CD14-positive monocyte (primary cell): Measurements from ENCODE around the gene SLC38A5. TPM values are rescaled to one million over a fixed set of nuclear protein-coding genes. Genes with fewer than 3 reads are reported as not detected.

Experiments used
- DNase-seq, 3 donors: peaks; one replicate each; pipeline ENCODE4 v3.0.0-alpha.2; 2011 to 2022
- H2AFZ ChIP-seq: 2 replicates; pipeline ENCODE4 v1.6.0; 2012; ENCODE audit warnings: mild to moderate bottlenecking, low read depth, low read length, inconsistent platforms; ENCODE audit not compliant: insufficient read depth, poor library complexity, severe bottlenecking
- H3K27ac ChIP-seq, 2 donors: 1 replicate in 1 of 2; 2 replicates in 1 of 2; pipeline ENCODE4 v1.5.1; 2012 to 2013; ENCODE audit warnings: low read length in 2 of 2, control low read depth in 1 of 2, inconsistent platforms in 1 of 2, low read depth in 1 of 2, mild to moderate bottlenecking in 1 of 2
- H3K27me3 ChIP-seq, 2 donors: one replicate each; pipeline versions ENCODE4 v1.6.0 to v1.6.1; 2011 to 2013; ENCODE audit warnings: low read length in 2 of 2; ENCODE audit not compliant: control insufficient read depth in 2 of 2, insufficient read depth in 2 of 2
- H3K36me3 ChIP-seq, 2 donors: replicated peaks in 1 of 2; 1 replicate in 1 of 2; 2 replicates in 1 of 2; pipeline versions ENCODE4 v1.5.1 to v1.6.1; 2012 to 2013; ENCODE audit warnings: low read length in 2 of 2, control low read depth in 1 of 2, inconsistent platforms in 1 of 2, mild to moderate bottlenecking in 1 of 2; ENCODE audit not compliant: insufficient read depth in 2 of 2, control insufficient read depth in 1 of 2
- H3K4me1 ChIP-seq, 2 donors: 1 replicate in 1 of 2; 2 replicates in 1 of 2; pipeline versions ENCODE4 v1.5.1 to v1.6.1; 2012 to 2013; ENCODE audit warnings: low read length in 2 of 2, control low read depth in 1 of 2, inconsistent platforms in 1 of 2, mild to moderate bottlenecking in 1 of 2, moderate library complexity in 1 of 2; ENCODE audit not compliant: insufficient read depth in 2 of 2, control insufficient read depth in 1 of 2
- H3K4me2 ChIP-seq: replicated peaks from 2 replicates; pipeline ENCODE3; 2012; ENCODE audit warnings: low read length, moderate library complexity, mild to moderate bottlenecking; ENCODE audit not compliant: poor library complexity, severe bottlenecking; ENCODE audit errors: extremely low read depth
- H3K4me3 ChIP-seq, 3 experiments: fragments of 200-600 bp in 1 of 3; sonication (generic) in 1 of 3; replicated peaks in 1 of 3; 1 replicate in 2 of 3; 2 replicates in 1 of 3; pipeline ENCODE4 v1.5.1; 2011 to 2013; ENCODE audit warnings: low read length in 3 of 3, mild to moderate bottlenecking in 3 of 3, control low read depth in 2 of 3, low read depth in 2 of 3, inconsistent platforms in 1 of 3, moderate library complexity in 1 of 3
- H3K79me2 ChIP-seq: 2 replicates; pipeline ENCODE4 v1.6.0; 2012; ENCODE audit warnings: mild to moderate bottlenecking, control low read depth, inconsistent platforms, low read length, moderate library complexity; ENCODE audit not compliant: insufficient read depth
- H3K9ac ChIP-seq: 2 replicates; pipeline ENCODE4 v1.6.0; 2017; ENCODE audit warnings: low read length, mild to moderate bottlenecking; ENCODE audit not compliant: insufficient read depth, poor library complexity, severe bottlenecking
- H3K9me3 ChIP-seq, 2 donors: replicated peaks in 1 of 2; 1 replicate in 1 of 2; 2 replicates in 1 of 2; pipeline versions ENCODE4 v1.5.1 to v1.6.1; 2012 to 2013; ENCODE audit warnings: low read length in 2 of 2, control low read depth in 1 of 2; ENCODE audit not compliant: control insufficient read depth in 1 of 2, insufficient read depth in 1 of 2
- H4K20me1 ChIP-seq: 2 replicates; pipeline ENCODE4 v1.6.0; 2012; ENCODE audit warnings: mild to moderate bottlenecking, low read length, control low read depth, moderate library complexity; ENCODE audit not compliant: insufficient read depth
- H3K27ac Mint-ChIP-seq, 7 donors: one replicate each; pipeline ENCODE4 v1.8.0; 2020; ENCODE audit warnings: mild to moderate bottlenecking in 7 of 7, mixed read lengths in 7 of 7, moderate library complexity in 6 of 7, inconsistent platforms in 2 of 7
- H3K27me3 Mint-ChIP-seq, 3 donors: one replicate each; pipeline ENCODE4 v1.8.0; 2021 to 2022; ENCODE audit warnings: low read depth in 3 of 3, mild to moderate bottlenecking in 3 of 3, mixed read lengths in 3 of 3, moderate library complexity in 3 of 3, inconsistent platforms in 1 of 3
- H3K36me3 Mint-ChIP-seq, 2 donors: one replicate each; pipeline ENCODE4 v1.8.0; 2020; ENCODE audit warnings: mixed read lengths in 2 of 2, inconsistent platforms in 1 of 2, mild to moderate bottlenecking in 1 of 2
- H3K4me1 Mint-ChIP-seq: one replicate; pipeline ENCODE4 v1.8.0; 2020; ENCODE audit warnings: mild to moderate bottlenecking, mixed read lengths
- H3K4me3 Mint-ChIP-seq, 2 donors: one replicate each; pipeline ENCODE4 v1.8.0; 2020; ENCODE audit warnings: mild to moderate bottlenecking in 2 of 2, mixed read lengths in 2 of 2, moderate library complexity in 1 of 2
- H3K9me3 Mint-ChIP-seq, 7 donors: one replicate each; pipeline ENCODE4 v1.8.0; 2020 to 2022; ENCODE audit warnings: mixed read lengths in 7 of 7, mild to moderate bottlenecking in 6 of 7, moderate library complexity in 6 of 7, inconsistent platforms in 2 of 7
- CTCF ChIP-seq: fragments of 200-600 bp; IDR thresholded peaks from one replicate; pipeline ENCODE4 v1.8.0; 2022; ENCODE audit warnings: antibody characterized with exemption, mild to moderate bottlenecking
- WGBS: methylation state at CpG from one replicate; pipeline ENCODE4 v1.1.5; 2013; ENCODE audit warnings: missing lambda C conversion rate; ENCODE audit not compliant: insufficient coverage; 5-methylcytosine and 5-hydroxymethylcytosine counted together
- intact Hi-C, 2 donors: fragments of 100-400 bp; cut with micrococcal nuclease; formaldehyde crosslinking; loops; one replicate each; pipeline versions ENCODE4 v1.15.0 to v1.15.1; 2023
- polyA plus RNA-seq, 3 donors: library from polyadenylated mRNA; depleted of rRNA in 1 of 3; unstranded in 2 of 3; stranded (reverse) in 1 of 3; fragments of 300-500 nt in 2 of 3; fragments of >200 nt in 1 of 3; fragmentation: Illumina TruSeq in 2 of 3; gene quantifications; 1 replicate in 2 of 3; 2 replicates in 1 of 3; pipeline ENCODE4 v1.2.3, GENCODE V29; 2012 to 2021

Gene SLC38A5
- polyA plus RNA-seq, 3 donors, result 0.60 to 0.94 (median 0.69) TPM

- Mint-ChIP-seq H3K27me3 (peaks cover 0 to 5% (median 2%) of the 10 kb centered on the region in 3 donors), H3K27ac (peak overlapping the region in 1 of 7 donors; percentile 79), H3K36me3 (peaks cover 40 to 46% of the 10 kb centered on the region in 2 donors), H3K4me1 (peaks cover 14% of the 10 kb centered on the region), H3K4me3 (no peak overlapping the region), H3K9me3 (peaks cover 0 to 11% (median 1%) of the 10 kb centered on the region in 7 donors)
- peaks cover 8 to 16% of the 10 kb centered on the region in 2 donors for H3K4me1 ChIP-seq
- peaks cover 22% of the 10 kb centered on the region for H3K79me2 ChIP-seq
- H3K4me2 ChIP-seq, result no peak overlapping the region
- H4K20me1 ChIP-seq, result no peaks in the 10 kb centered on the region
- H3K9ac ChIP-seq, result no peak overlapping the region
- 98% methylated on average over 3 of the region's 3 CpGs for WGBS
- H2AFZ ChIP-seq, result no peak overlapping the region
- H3K27me3 ChIP-seq, result no peaks in the 10 kb centered on the region
- peaks cover 24 to 50% of the 10 kb centered on the region in 2 donors for H3K36me3 ChIP-seq
- no peak for DNase-seq
- intact Hi-C loops, result loop anchor here in 1 of 2 donors (10.0 kb wide), 1 partner anchor 324 kb away; the partner anchor contains the start of gene HDAC6
- no peak overlapping the region for H3K4me3 ChIP-seq
- TF ChIP-seq CTCF, result no peak
- H3K27ac ChIP-seq, result no peak overlapping the region
- H3K9me3 ChIP-seq, result no peaks in the 10 kb centered on the region
Observed at GRCh38 chrX:48480583-48480982, 10.5 kb upstream of the SLC38A5 start.

- DNase-seq, result no peak
Observed at GRCh38 chrX:48480142-48480541, 10.1 kb upstream of the SLC38A5 start.

More at GRCh38 chrX:48480142-48480541, 10.1 kb upstream of the SLC38A5 start:
- H3K79me2 ChIP-seq, result peaks cover 22% of the 10 kb centered on the region
- Mint-ChIP-seq H3K36me3 (peaks cover 40 to 46% of the 10 kb centered on the region in 2 donors), H3K27me3 (peaks cover 0 to 5% (median 2%) of the 10 kb centered on the region in 3 donors), H3K4me3 (no peak overlapping the region), H3K9me3 (peaks cover 0 to 11% (median 1%) of the 10 kb centered on the region in 7 donors), H3K4me1 (peaks cover 16% of the 10 kb centered on the region), H3K27ac (peak overlapping the region in 1 of 7 donors; percentile 79)
- no peaks in the 10 kb centered on the region for H4K20me1 ChIP-seq
- peaks cover 23 to 46% of the 10 kb centered on the region in 2 donors for H3K36me3 ChIP-seq
- H3K4me1 ChIP-seq, result peaks cover 8 to 20% of the 10 kb centered on the region in 2 donors
- H3K9ac ChIP-seq, result no peak overlapping the region
- 100% methylated on average over 3 of the region's 3 CpGs for WGBS
- H3K9me3 ChIP-seq, result no peaks in the 10 kb centered on the region
- TF ChIP-seq CTCF, result no peak
- no peaks in the 10 kb centered on the region for H3K27me3 ChIP-seq
- no peak overlapping the region for H3K4me3 ChIP-seq
- intact Hi-C loops, result loop anchor here in 1 of 2 donors (10.0 kb wide), 1 partner anchor 325 kb away; the partner anchor contains the start of gene HDAC6
- H3K4me2 ChIP-seq, result no peak overlapping the region
- H3K27ac ChIP-seq, result no peak overlapping the region
- H2AFZ ChIP-seq, result no peak overlapping the region
